Activated CD8-positive, alpha-beta memory T cell treated with anti-CD3 and anti-CD28 coated beads, Interleukin-2, amount 50 U/mL, for 48 hours (primary cell): ENCODE measurements around the gene ZC3H14.
A peak's percentile ranks its signal among the peaks of the same experiment; 100 is the strongest.

Experiments used
- DNase-seq: peaks from one replicate; pipeline ENCODE4 v3.0.0-alpha.2; 2020

The ZC3H14 gene

GRCh38 chr14:88611878-88612277 lies 49.0 kb downstream of the ZC3H14 start:
- DNase-seq = no peak

- DNase-seq = no peak
Measured at GRCh38 chr14:88612981-88613380, 50.1 kb downstream of the ZC3H14 start.

DNA sequence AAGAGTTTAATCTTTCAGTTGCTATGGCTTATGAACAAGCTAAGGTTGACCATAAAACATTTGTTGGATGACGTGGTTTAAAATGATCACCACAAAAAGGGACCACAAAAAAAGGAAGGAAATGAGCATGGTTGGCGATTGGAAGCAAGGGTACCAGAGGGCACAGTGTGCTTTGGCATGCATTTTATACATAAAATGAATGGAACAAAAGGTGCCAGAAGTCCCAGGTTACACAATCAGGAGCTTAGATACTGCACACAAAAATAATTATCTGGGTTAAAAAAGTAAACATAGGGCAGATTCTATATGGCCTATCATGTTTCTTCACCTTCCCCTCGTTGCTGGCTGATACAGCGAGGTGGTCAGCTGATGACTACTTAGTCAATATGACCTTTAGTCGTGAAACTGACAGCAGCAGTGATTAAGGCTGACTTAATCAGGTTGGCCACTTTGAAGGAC lies 50.7 kb downstream of the ZC3H14 start:
- no peak for DNase-seq

DNA sequence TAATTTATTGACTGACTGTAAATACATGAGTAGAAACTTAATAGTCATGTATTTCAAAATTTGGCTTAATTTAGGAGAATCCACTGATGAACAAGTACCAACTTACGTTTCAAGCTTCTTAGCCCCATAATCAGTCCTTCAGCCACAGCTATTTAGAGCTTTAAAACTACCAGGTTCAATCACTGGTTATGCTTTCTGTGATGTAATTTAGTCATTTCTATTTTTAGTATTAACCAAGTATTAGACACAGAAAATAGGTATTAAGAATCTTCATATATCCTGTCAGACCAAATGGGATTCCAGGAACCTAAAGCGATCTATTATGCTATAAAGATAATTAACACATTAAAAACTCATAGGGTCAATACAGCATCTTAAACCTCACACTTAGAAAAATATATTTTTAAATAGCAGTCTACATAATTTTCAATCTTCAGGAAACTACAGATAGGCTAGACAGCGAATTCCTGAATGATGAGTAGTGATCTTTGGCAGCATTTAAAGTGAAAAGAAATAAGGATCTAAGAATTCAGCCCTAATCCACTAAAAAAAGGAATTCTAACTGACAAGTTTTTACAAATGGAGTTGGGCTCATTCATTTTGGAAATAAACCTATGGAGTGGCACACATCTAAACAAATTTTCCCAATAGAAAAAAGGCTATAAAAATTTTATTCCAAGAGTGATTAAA lies 51.5 kb downstream of the ZC3H14 start:
- no peak for DNase-seq

GRCh38 chr14:88616697-88617096 lies 53.9 kb downstream of the ZC3H14 start:
- DNase-seq = no peak

- DNase-seq = no peak
Measured at GRCh38 chr14:88617479-88617878, 54.6 kb downstream of the ZC3H14 start.

- no peak for DNase-seq
Measured at GRCh38 chr14:88618476-88618875, 55.6 kb downstream of the ZC3H14 start.

DNA sequence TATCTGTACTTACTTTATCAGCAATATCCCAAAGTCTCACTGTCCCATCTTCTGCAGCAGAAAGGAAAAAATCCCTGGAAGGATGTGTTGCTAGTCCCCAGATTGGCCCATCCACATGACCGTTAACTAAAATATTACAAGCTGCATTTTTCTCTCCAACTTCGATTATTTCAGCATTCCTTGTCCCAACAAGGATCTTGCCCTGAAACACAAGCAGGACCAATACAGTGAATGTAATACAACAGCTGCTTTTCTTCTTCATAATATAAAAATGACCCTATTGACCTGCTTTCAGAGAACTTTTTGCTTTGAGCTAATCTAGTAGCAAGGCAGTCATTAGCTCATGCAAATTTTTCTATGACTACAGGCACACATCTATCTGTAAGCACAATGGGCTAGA lies 58.3 kb downstream of the ZC3H14 start:
- no peak for DNase-seq

GRCh38 chr14:88625671-88626070 lies 62.8 kb downstream of the ZC3H14 start:
- no peak for DNase-seq

GRCh38 chr14:88628033-88628432 lies 65.2 kb downstream of the ZC3H14 start:
- DNase-seq = no peak

- no peak for DNase-seq
Measured at GRCh38 chr14:88628462-88628861, 65.6 kb downstream of the ZC3H14 start.

- no peak for DNase-seq
Measured at GRCh38 chr14:88630565-88630964, 67.7 kb downstream of the ZC3H14 start.

DNA sequence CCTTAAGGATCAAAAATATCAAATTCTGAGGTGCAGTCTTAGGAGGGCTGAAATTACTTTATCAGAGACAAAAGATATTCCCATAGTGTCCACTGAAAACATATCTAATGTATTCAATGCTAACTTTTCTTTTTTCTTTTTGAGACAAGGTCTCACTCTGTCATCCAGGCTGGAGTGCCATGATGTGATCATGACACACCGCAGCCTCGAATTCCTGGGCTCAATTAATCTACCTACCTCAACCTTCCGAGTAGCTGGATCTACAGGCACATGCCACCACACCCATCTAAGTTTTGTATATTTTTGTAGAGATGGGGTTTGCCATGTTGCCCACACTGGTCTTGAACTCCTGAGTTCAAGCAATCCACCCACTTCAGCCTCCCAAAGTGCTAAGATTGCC lies 68.3 kb downstream of the ZC3H14 start:
- DNase-seq = no peak

DNA sequence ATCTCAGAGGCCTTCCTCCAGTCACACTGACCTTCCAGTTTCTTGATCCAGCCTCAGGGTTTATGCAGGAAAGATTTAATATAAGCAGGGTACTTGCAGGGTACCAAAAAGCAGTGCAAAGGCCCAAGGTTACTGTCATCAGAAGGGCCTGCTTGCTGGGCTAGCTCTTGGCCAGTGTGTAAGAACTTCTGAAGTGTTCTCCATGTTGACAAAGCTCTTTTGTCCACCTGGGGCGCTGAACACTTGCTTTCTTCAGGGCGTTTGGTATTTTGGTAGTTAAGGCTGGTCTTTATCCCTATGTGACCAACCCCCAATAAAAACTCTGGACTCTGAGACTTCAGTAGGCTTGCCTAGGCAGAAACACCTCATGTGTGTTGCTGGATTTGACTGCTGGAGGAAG lies 69.7 kb downstream of the ZC3H14 start:
- no peak for DNase-seq

DNA sequence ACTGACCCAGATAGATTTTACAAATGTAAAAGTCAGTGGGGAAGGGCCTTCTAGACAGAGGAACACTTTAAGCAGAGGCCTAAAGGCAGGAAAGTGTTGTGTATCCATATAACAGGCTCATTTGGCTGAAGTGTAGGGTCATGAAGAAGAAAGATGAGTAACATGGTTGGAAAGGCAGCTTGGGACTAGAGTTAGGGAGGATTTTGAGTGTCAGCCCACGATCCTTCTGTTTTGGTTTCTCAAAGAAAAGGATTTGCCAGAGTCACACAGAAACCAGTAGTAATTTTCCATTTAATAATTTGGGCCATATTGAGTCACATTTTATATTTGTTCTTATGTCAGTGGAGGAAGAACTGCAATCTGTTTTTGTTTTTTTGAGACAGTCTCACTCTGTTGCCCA lies 76.4 kb downstream of the ZC3H14 start:
- DNase-seq = no peak

DNA sequence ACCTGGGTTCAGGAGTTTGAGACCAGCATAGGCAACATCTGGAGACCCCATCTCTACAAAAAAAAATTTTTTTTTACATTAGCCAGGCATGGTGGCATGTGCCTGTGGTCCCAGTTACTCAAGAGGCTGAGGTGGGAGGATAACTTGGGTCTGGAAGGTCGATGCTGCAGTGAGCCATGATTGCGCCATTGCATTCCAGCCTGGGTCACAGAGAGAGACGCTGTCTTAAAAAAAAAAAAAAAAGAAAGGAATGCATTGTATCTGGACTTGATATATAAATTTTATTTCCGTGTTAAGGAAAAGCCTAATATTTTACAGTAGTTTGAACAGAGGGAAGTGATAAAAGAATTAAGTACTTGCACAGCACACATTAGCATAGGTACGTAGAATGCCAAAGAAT lies 97.2 kb downstream of the ZC3H14 start:
- no peak for DNase-seq

DNA sequence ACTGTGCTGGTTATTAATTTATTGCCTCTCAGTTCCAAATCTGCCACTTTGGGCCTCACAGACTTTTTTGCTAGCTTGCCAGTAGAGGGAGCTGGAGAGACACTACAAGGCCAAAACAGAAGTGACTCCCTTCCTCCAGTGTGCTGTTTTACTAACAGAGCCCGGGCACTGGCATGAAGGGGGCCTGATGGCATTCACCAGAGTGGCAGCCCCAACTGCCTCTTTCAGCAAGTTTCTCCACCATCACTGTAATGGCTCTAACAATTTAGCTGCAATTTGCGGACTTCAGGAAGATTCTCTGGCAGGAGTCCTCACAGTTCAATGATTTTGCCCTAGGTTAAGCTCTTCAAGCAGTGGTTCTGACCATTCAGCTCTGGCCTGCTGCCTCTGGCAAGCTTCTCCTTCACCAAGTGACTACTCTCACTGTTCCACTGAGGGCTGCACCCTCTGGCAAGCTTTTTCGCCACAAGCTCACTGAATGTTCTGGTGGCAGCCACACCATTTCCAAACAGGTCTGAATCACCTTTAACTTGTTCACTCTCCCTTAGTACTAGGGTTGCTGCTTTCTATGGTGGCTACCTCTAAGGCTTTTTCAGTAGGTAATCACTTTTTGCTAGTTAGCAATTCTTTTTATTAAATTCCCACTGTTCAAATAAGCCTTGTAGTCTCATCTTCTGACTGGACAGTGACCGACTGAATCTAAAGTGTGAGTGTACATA lies 104.9 kb downstream of the ZC3H14 start:
- DNase-seq = peak; percentile 56

DNA sequence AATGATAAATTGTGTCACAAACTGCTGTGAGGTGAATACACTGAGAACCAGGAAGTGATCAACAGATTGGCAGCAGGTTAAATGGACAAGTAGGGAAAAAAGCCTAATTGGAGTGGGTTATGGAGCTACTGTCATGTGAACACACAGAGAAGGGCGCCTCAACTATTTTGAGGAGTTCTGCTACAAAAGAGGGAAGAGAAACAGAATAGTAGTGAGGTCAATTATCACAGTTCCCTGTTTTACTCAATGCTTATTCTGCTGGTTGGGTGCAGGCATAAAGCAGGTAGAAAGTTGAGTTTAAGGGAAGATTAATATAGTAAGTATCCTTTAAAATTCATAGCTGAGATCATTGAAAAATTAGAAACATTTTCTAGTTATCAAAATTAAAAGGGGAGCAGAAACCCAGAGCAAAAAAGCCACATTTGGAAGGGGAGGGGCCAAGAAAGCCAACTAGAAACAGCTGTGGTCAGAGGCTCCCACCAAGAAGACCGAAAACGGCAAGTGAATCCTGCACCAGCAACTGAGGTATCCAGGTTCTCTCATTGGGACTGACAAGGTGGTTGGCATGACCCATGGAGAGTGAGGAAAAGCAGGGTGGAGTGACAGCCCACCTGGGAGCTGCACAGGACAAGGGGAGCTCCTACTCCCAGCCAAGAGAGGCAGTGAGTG lies 105.7 kb downstream of the ZC3H14 start:
- DNase-seq = no peak

GRCh38 chr14:88669346-88669745 lies 106.5 kb downstream of the ZC3H14 start:
- DNase-seq = no peak
